BE2C (cell line): ENCODE data around the gene IL1RN.
A peak's percentile ranks its signal among the peaks of the same experiment; 100 is the strongest.

ENCODE experiments used
- DNase-seq: peaks from one replicate; pipeline ENCODE4 v3.0.0-alpha.2; 2020
- H3K27me3 ChIP-seq: fragments of 250-450 bp; sonication (Bioruptor Pico); 2 replicates; pipeline ENCODE4 v1.5.1; 2020; ENCODE audit warnings: mild to moderate bottlenecking
- H3K36me3 ChIP-seq: fragments of 250-450 bp; sonication (Bioruptor Pico); 2 replicates; pipeline ENCODE4 v1.5.1; 2020; ENCODE audit warnings: mild to moderate bottlenecking
- H3K4me1 ChIP-seq: fragments of 250-450 bp; sonication (Bioruptor Pico); 2 replicates; pipeline ENCODE4 v1.5.1; 2020
- H3K4me3 ChIP-seq: 2 replicates; pipeline ENCODE4 v1.5.1; 2011; ENCODE audit warnings: low read depth, low read length
- H3K9me3 ChIP-seq: fragments of 250-450 bp; sonication (Bioruptor Pico); 2 replicates; pipeline ENCODE4 v1.5.1; 2020
- CTCF ChIP-seq: IDR thresholded peaks from 2 replicates; pipeline ENCODE4 v1.5.1; 2012; ENCODE audit warnings: mild to moderate bottlenecking, low read depth, low read length

Gene IL1RN

GRCh38 chr2:113132414-113133021 is 5.1 kb downstream of the IL1RN start:
- H3K4me3 ChIP-seq: no peak overlapping the region
- TF ChIP-seq CTCF: no peak
- no peaks in the 10 kb centered on the region for H3K9me3 ChIP-seq
- H3K4me1 ChIP-seq: no peaks in the 10 kb centered on the region
- no peaks in the 10 kb centered on the region for H3K36me3 ChIP-seq
- DNase-seq: no peak
- H3K27me3 ChIP-seq: no peaks in the 10 kb centered on the region

GRCh38 chr2:113133704-113134598 is 6.6 kb downstream of the IL1RN start:
- no peak overlapping the region for H3K4me3 ChIP-seq
- no peak for TF ChIP-seq CTCF
- H3K4me1 ChIP-seq: no peaks in the 10 kb centered on the region

GRCh38 chr2:113134717-113135116 is 7.3 kb downstream of the IL1RN start:
- Histone ChIP-seq H3K9me3 (no peaks in the 10 kb centered on the region), H3K36me3 (no peaks in the 10 kb centered on the region), H3K4me1 (no peaks in the 10 kb centered on the region), H3K4me3 (no peak overlapping the region), H3K27me3 (no peaks in the 10 kb centered on the region)
- TF ChIP-seq CTCF: no peak
- no peak for DNase-seq

More at GRCh38 chr2:113133704-113134598, 6.6 kb downstream of the IL1RN start:
- Histone ChIP-seq H3K36me3 (no peaks in the 10 kb centered on the region), H3K9me3 (no peaks in the 10 kb centered on the region), H3K27me3 (no peaks in the 10 kb centered on the region)
- no peak for DNase-seq

GRCh38 chr2:113135317-113135716 is 7.9 kb downstream of the IL1RN start:
- no peak for DNase-seq
- no peak for TF ChIP-seq CTCF
- no peaks in the 10 kb centered on the region for H3K36me3 ChIP-seq
- no peaks in the 10 kb centered on the region for H3K27me3 ChIP-seq
- H3K9me3 ChIP-seq: no peaks in the 10 kb centered on the region
- no peaks in the 10 kb centered on the region for H3K4me1 ChIP-seq
- H3K4me3 ChIP-seq: no peak overlapping the region

GRCh38 chr2:113136828-113137775 is 9.7 kb downstream of the IL1RN start:
- TF ChIP-seq CTCF: peak; percentile 59
- Histone ChIP-seq H3K4me1 (no peaks in the 10 kb centered on the region), H3K36me3 (no peaks in the 10 kb centered on the region), H3K9me3 (no peaks in the 10 kb centered on the region), H3K27me3 (no peaks in the 10 kb centered on the region), H3K4me3 (no peak overlapping the region)
- peak; percentile 14 for DNase-seq
